Measurements from ENCODE around the gene RBBP8.

The RBBP8 gene

DNA sequence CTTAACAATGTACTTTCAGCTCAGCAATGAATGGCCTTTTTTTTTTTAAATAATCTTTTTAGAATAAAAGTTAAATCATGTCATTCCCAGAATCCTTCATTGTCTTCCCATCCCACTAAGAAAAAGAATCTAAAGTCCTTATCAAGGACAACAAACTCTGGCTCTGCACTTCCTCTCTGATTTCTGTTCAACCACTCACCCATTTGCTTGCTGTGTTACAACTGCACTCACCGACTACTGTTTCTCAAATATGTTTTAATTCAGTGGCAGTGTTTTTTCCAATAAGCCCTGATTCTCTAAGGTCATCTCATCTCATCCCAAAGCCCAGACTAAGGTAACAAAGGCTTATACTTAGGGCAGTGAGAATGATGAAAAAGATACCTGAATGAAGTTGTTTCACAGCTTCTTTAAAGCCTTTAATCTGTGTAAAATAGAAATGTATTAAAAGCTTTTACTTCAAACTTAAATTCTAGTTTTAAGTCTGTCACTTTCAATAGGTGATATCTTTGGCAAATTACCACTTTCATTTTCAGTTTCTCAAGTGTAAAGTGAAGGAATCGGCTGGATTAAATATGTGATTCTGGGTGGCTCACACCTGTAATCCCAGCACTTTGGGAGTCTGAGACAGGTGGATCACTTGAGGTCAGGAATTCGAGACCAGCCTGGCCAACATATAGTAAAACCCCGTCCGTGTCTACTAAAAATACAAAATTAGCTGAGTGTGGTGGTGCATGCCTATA lies 87.6 kb downstream of the RBBP8 start:
- no peak for DNase-seq (ENCODE audit: low spot score)
- H3K4me3 ChIP-seq = no peak overlapping the region
- no peak for TF ChIP-seq CTCF (IDR thresholded peaks at IDR 0.05)
- no peak overlapping the region for H3K27ac ChIP-seq

GRCh38 chr18:23021623-23022022 lies 88.5 kb downstream of the RBBP8 start:
- DNase-seq (ENCODE audit: low spot score) = no peak
- Histone ChIP-seq H3K27ac (no peak overlapping the region), H3K4me3 (no peak overlapping the region)
- no peak for TF ChIP-seq CTCF (IDR thresholded peaks at IDR 0.05)

GRCh38 chr18:23032030-23032582 lies 99.0 kb downstream of the RBBP8 start:
- Histone ChIP-seq H3K27ac (no peak overlapping the region), H3K4me3 (no peak overlapping the region)
- no peak for TF ChIP-seq CTCF (IDR thresholded peaks at IDR 0.05)
- no peak for DNase-seq (ENCODE audit: low spot score)

GRCh38 chr18:23033056-23033455 lies 99.9 kb downstream of the RBBP8 start:
- H3K27ac ChIP-seq = no peak overlapping the region
- DNase-seq (ENCODE audit: low spot score) = no peak
- TF ChIP-seq CTCF (IDR thresholded peaks at IDR 0.05) = no peak
- no peak overlapping the region for H3K4me3 ChIP-seq

DNA sequence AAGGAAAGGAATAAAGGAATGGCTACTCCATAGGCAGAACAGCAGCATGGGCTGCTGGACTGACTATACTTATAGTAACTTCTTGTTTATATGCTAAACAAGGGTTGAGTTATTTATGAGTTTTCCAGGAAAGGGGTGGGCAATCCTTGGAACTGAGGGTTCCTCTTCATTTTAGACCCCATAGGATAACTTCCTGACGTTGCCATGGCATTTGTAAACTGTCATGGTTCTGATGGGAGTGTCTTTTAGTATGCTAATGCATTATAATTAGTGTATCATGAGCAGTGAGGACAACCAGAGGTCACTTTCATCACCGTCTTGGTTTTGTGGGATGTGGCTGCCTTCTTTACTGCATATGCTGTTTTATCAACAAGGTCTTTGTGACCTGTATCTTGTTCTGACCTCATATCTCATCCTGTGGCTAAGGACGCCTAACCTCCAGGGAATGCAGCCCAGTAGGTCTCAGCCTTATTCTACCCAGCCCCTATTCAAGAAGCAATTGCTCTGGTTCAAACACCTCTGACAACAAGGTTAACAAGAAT lies 103.6 kb downstream of the RBBP8 start:
- no peak for DNase-seq (ENCODE audit: low spot score)
- Histone ChIP-seq H3K27ac (no peak overlapping the region), H3K4me3 (no peak overlapping the region)
- no peak for TF ChIP-seq CTCF (IDR thresholded peaks at IDR 0.05)

GRCh38 chr18:23037646-23038045 lies 104.5 kb downstream of the RBBP8 start:
- no peak for TF ChIP-seq CTCF (IDR thresholded peaks at IDR 0.05)
- no peak for DNase-seq (ENCODE audit: low spot score)
- no peak overlapping the region for H3K4me3 ChIP-seq

GRCh38 chr18:23038712-23039111 lies 105.6 kb downstream of the RBBP8 start:
- TF ChIP-seq CTCF (IDR thresholded peaks at IDR 0.05) = no peak
- Histone ChIP-seq H3K27ac (no peak overlapping the region), H3K4me3 (no peak overlapping the region)
- DNase-seq (ENCODE audit: low spot score) = no peak

More at GRCh38 chr18:23037646-23038045, 104.5 kb downstream of the RBBP8 start:
- H3K27ac ChIP-seq = no peak overlapping the region
